Pulmonary artery endothelial cell (primary cell): ENCODE measurements around the gene EPB41L4B. TPM values are rescaled to one million over a fixed set of nuclear protein-coding genes. Genes with fewer than 3 reads are reported as not detected.

ENCODE experiments used
- DNase-seq: peaks from one replicate; pipeline ENCODE4 v3.0.0-alpha.2; 2011; ENCODE audit warnings: low read depth, low spot score
- total RNA-seq: library from RNA; depleted of rRNA; stranded (reverse); fragments of >200 nt; gene quantifications from 2 replicates; pipeline ENCODE4 v1.2.3, GENCODE V29; 2014

Gene EPB41L4B
- total RNA-seq, 1 donor from 2014 or later: 0.92 TPM

- DNase-seq: no peak
Observed at GRCh38 chr9:109122726-109123621, 197.9 kb downstream of the EPB41L4B start.

Other genes with a start within 250 kb of the EPB41L4B start
- 40.4 and 64.0 TPM in 2 replicates for gene TMEM245, start 201.1 kb downstream of the EPB41L4B start, total RNA-seq
- gene FRRS1L, start 153.8 kb downstream of the EPB41L4B start, total RNA-seq: under 0.01 TPM in 1 of 2 replicates, not detected in the other
- 0.39 and 1.1 TPM in 2 replicates for gene PTPN3, start 177.2 kb upstream of the EPB41L4B start, total RNA-seq